A549 (cell line): ENCODE results near the gene CALHM6. TPM values are rescaled to one million over a fixed set of nuclear protein-coding genes. Genes with fewer than 3 reads are reported as not detected.

Experiments used
- ATAC-seq, 2 experiments: fragments of 200-7000 bp in 1 of 2; fragments of >200 bp in 1 of 2; cut with Nextera tagmentation in 1 of 2; cut with Tn5 transposase in 1 of 2; 3 replicates each; pipeline versions ENCODE4 v1.8.0 to v1.9.1; 2018 to 2020; ENCODE audit warnings: mild to moderate bottlenecking in 1 of 2, moderate library complexity in 1 of 2
- CTCF ChIA-PET: fragments of 300-600 bp; sonication (Branson Sonifier 250); formaldehyde crosslinking; extraction: SDS; loops from one replicate; lab custom pipeline; 2021; ENCODE audit warnings: antibody characterized with exemption, inconsistent platforms; lab: Yijun Ruan, JAX
- POLR2A ChIA-PET: fragments of 350-600 bp; formaldehyde crosslinking; extraction: SDS; loops from one replicate; lab custom pipeline; 2021; ENCODE audit warnings: antibody characterized with exemption, inconsistent platforms; lab: Yijun Ruan, JAX
- DNase-seq, 2 experiments: peaks; one replicate each; pipeline versions ENCODE4 v3.0.0 to v3.0.0-alpha.2; 2011 to 2016; ENCODE audit warnings: low read depth in 1 of 2, low spot score in 1 of 2
- FAIRE-seq: peaks from 2 replicates; lab custom pipeline; 2011; peaks lifted over from hg19 to GRCh38; lab: Jason Lieb, UNC
- H3K27ac ChIP-seq, 2 experiments: fragments of >200 bp; sonication (Bioruptor Twin); formaldehyde crosslinking; 3 replicates each; pipeline ENCODE4 v1.5.1; 2016 to 2017
- H3K4me1 ChIP-seq: fragments of >200 bp; sonication (Bioruptor Twin); formaldehyde crosslinking; 3 replicates; pipeline ENCODE4 v1.6.1; 2016
- H3K4me2 ChIP-seq: fragments of >200 bp; sonication (Bioruptor Twin); formaldehyde crosslinking; 3 replicates; pipeline ENCODE4 v1.6.1; 2016
- H3K4me3 ChIP-seq: fragments of >200 bp; sonication (Bioruptor Twin); formaldehyde crosslinking; 3 replicates; pipeline ENCODE4 v1.5.1; 2016
- H3K9me3 ChIP-seq: fragments of >200 bp; sonication (Bioruptor Twin); formaldehyde crosslinking; 3 replicates; pipeline ENCODE4 v1.6.1; 2016
- ATOH8 ChIP-seq: fragments of 250-450 bp; sonication (Bioruptor Pico); IDR thresholded peaks from 2 replicates; pipeline ENCODE4 v1.5.0; 2020; ENCODE audit warnings: low read depth, mild to moderate bottlenecking, moderate library complexity
- CBX2 ChIP-seq: fragments of 200-600 bp; sonication (generic); IDR thresholded peaks from 2 replicates; pipeline ENCODE4 v1.6.1; 2016; ENCODE audit warnings: low read depth, mild to moderate bottlenecking, borderline replicate concordance
- CEBPB ChIP-seq, 2 experiments: fragments of >200 bp in 1 of 2; sonication (Bioruptor Twin) in 1 of 2; formaldehyde crosslinking in 1 of 2; IDR thresholded peaks; 2 replicates each; pipeline ENCODE4 v1.6.1; 2012 to 2016
- CHD2 ChIP-seq: fragments of 150-350 bp; IDR thresholded peaks from 2 replicates; pipeline ENCODE4 v1.6.1; 2014; ENCODE audit warnings: low read length; ENCODE audit not compliant: partially characterized antibody
- CTCF ChIP-seq: fragments of >200 bp; sonication (Bioruptor Twin); formaldehyde crosslinking; IDR thresholded peaks from 3 replicates; pipeline ENCODE4 v1.5.1; 2016
- EHF ChIP-seq: fragments of 250-450 bp; sonication (Bioruptor Pico); IDR thresholded peaks from 2 replicates; pipeline ENCODE4 v1.5.0; 2020; ENCODE audit warnings: mild to moderate bottlenecking
- EHMT2 ChIP-seq: fragments of 200-600 bp; sonication (generic); IDR thresholded peaks from 2 replicates; pipeline ENCODE4 v1.6.1; 2016; ENCODE audit warnings: antibody characterized with exemption, low read depth, mild to moderate bottlenecking, moderate library complexity
- ESRRA ChIP-seq: fragments of 150-350 bp; IDR thresholded peaks from 2 replicates; pipeline ENCODE4 v1.6.1; 2014; ENCODE audit warnings: mild to moderate bottlenecking, low read length, borderline replicate concordance
- FOSB ChIP-seq: fragments of 250-450 bp; sonication (Bioruptor Pico); IDR thresholded peaks from 2 replicates; pipeline ENCODE4 v1.5.0; 2020; ENCODE audit warnings: mild to moderate bottlenecking, moderate library complexity
- FOSL2 ChIP-seq, 2 experiments: fragments of 450-650 bp in 1 of 2; fragments of >200 bp in 1 of 2; sonication (Bioruptor Twin) in 1 of 2; formaldehyde crosslinking; IDR thresholded peaks; 2 replicates each; pipeline versions ENCODE4 v1.5.0 to v1.6.1; 2016 to 2020; ENCODE audit warnings: mild to moderate bottlenecking in 1 of 2, moderate library complexity in 1 of 2
- GATA3 ChIP-seq: IDR thresholded peaks from 2 replicates; pipeline ENCODE4 v1.6.1; 2012; ENCODE audit warnings: borderline replicate concordance
- HEYL ChIP-seq: fragments of 250-450 bp; sonication (Bioruptor Pico); IDR thresholded peaks from 2 replicates; pipeline ENCODE4 v1.8.0; 2021; ENCODE audit warnings: mild to moderate bottlenecking, moderate library complexity
- HOXA7 ChIP-seq: fragments of 250-450 bp; sonication (Bioruptor Pico); IDR thresholded peaks from 2 replicates; pipeline ENCODE4 v1.5.0; 2020; ENCODE audit warnings: mild to moderate bottlenecking, moderate library complexity
- KDM1A ChIP-seq: fragments of 200-600 bp; sonication (generic); IDR thresholded peaks from 2 replicates; pipeline ENCODE4 v1.6.1; 2016; ENCODE audit warnings: low read depth, mild to moderate bottlenecking
- KDM5A ChIP-seq: fragments of 200-600 bp; sonication (generic); IDR thresholded peaks from 2 replicates; pipeline ENCODE4 v1.6.1; 2016; ENCODE audit warnings: antibody characterized with exemption, mild to moderate bottlenecking
- MAZ ChIP-seq: fragments of 150-350 bp; IDR thresholded peaks from 2 replicates; pipeline ENCODE4 v1.6.1; 2014; ENCODE audit warnings: antibody characterized with exemption, low read depth, low read length, borderline replicate concordance
- MYC ChIP-seq: IDR thresholded peaks from 2 replicates; pipeline ENCODE4 v1.6.1; 2012; ENCODE audit warnings: mild to moderate bottlenecking, inconsistent platforms, low read length, improper control_type of control experiment, borderline replicate concordance
- NR3C1 ChIP-seq: fragments of >200 bp; sonication (Bioruptor Twin); formaldehyde crosslinking; IDR thresholded peaks from 3 replicates; pipeline ENCODE4 v1.6.1; 2017
- RNF2 ChIP-seq: fragments of 200-600 bp; sonication (generic); IDR thresholded peaks from 2 replicates; pipeline ENCODE4 v1.6.1; 2016; ENCODE audit warnings: low read depth, mild to moderate bottlenecking, antibody characterized with exemption, moderate library complexity, borderline replicate concordance
- SREBF2 ChIP-seq: fragments of 450-650 bp; IDR thresholded peaks from 2 replicates; pipeline ENCODE4 v1.6.1; 2014; ENCODE audit warnings: mild to moderate bottlenecking, moderate library complexity
- ZSCAN20 ChIP-seq: fragments of 250-450 bp; sonication (Bioruptor Pico); IDR thresholded peaks from 2 replicates; pipeline ENCODE4 v1.8.0; 2022; ENCODE audit warnings: mild to moderate bottlenecking, moderate library complexity
- WGBS: methylation state at CpG from one replicate; pipeline ENCODE4 v1.1.6; 2017; ENCODE audit errors: missing lambda C conversion rate; 5-methylcytosine and 5-hydroxymethylcytosine counted together
- polyA plus RNA-seq, 4 experiments: library from polyadenylated mRNA; depleted of rRNA in 3 of 4; stranded (reverse); fragments of >200 nt; fragmentation: RNase III in 1 of 4; extraction: RNeasy Plus Mini Kit Qiagen cat#74134 plus additional on column Dnase treatment in 1 of 4; gene quantifications; 2 replicates in 3 of 4; 3 replicates in 1 of 4; pipeline ENCODE4 v1.2.3, GENCODE V29; 2011 to 2017
- TF ChIP-seq, protein P1 (sequence below): fragments of 200-600 bp; sonication (generic); IDR thresholded peaks from 2 replicates; pipeline ENCODE4 v1.6.1; 2016; ENCODE audit warnings: antibody characterized with exemption, mild to moderate bottlenecking, moderate library complexity
- TF ChIP-seq, protein P2 (sequence below): IDR thresholded peaks from 2 replicates; pipeline ENCODE4 v1.6.1; 2012; ENCODE audit warnings: low read depth, borderline replicate concordance
- TF ChIP-seq, protein P3 (sequence below): IDR thresholded peaks from 2 replicates; pipeline ENCODE4 v1.6.1; 2012
- TF ChIP-seq, protein P4 (sequence below): IDR thresholded peaks from 2 replicates; pipeline ENCODE4 v1.6.1; 2012

CALHM6 gene
- polyA plus RNA-seq, 2 of the 4 experiments (the other 2 are of a cell fraction), result 0.31 TPM; not detected in 1

DNA sequence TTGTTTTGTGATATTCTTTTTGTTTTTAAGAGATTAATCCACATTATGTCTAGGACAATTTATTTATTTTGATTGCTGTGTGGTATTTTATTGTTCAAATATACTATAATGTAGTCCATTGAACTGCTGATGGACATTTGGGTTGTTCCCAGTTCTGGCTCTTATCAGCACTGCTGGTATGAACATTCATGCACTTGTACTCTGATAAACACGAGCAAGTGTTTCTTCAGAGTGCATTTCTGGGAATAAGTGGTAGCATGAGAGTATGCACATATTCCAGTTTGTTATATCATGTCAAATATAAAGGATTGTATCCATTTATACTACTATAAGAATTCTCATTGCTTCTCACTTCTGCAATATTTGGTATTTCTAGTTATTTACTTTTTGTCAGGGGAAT lies 7.1 kb downstream of the CALHM6 start:
- no peak for DNase-seq
- FAIRE-seq, result no peak
- TF ChIP-seq ZSCAN20 (CRISPR knock-in tag) (no peak), MYC (no peak), ATOH8 (CRISPR knock-in tag) (no peak), KDM5A (no peak), CBX2 (no peak), SREBF2 (no peak), EHF (CRISPR knock-in tag) (no peak), HEYL (CRISPR knock-in tag) (no peak)
- no peak for ATAC-seq
- ChIA-PET CTCF (no interaction called here), POLR2A (no interaction called here)
- Histone ChIP-seq H3K9me3 (no peaks in the 10 kb centered on the region), H3K27ac (no peak overlapping the region), H3K4me2 (no peak overlapping the region), H3K4me1 (no peaks in the 10 kb centered on the region), H3K4me3 (no peak overlapping the region)
- 17% methylated on average over 1 of the region's 1 CpG for WGBS

DNA sequence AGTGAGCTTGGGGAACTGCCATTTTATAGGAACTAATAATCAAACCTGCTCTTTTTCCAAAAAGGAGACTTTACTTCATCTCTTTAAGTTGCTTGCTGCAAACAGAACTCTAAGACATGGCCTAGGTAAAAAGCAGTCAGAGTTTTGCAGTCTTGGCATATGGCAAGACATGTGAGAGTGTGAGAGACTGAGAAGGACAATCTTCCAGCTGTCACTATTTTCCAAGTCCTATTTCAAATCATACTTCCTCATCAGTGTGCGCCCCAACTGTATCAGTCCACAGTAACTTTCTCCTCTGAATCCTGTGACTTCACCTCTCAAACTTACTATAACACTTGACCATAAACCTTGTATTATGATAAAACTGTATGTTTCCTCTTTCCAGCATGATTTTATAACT lies 10.4 kb downstream of the CALHM6 start:
- FAIRE-seq, result no peak
- Histone ChIP-seq H3K9me3 (no peaks in the 10 kb centered on the region), H3K4me3 (no peak overlapping the region), H3K4me1 (no peaks in the 10 kb centered on the region)
- CTCF ChIA-PET, result no interaction called here
- ATAC-seq, result no peak
- DNase-seq, result no peak
- WGBS, result 95% methylated on average over 1 of the region's 1 CpG
- POLR2A ChIA-PET, result no interaction called here
- TF ChIP-seq, protein P1, sequence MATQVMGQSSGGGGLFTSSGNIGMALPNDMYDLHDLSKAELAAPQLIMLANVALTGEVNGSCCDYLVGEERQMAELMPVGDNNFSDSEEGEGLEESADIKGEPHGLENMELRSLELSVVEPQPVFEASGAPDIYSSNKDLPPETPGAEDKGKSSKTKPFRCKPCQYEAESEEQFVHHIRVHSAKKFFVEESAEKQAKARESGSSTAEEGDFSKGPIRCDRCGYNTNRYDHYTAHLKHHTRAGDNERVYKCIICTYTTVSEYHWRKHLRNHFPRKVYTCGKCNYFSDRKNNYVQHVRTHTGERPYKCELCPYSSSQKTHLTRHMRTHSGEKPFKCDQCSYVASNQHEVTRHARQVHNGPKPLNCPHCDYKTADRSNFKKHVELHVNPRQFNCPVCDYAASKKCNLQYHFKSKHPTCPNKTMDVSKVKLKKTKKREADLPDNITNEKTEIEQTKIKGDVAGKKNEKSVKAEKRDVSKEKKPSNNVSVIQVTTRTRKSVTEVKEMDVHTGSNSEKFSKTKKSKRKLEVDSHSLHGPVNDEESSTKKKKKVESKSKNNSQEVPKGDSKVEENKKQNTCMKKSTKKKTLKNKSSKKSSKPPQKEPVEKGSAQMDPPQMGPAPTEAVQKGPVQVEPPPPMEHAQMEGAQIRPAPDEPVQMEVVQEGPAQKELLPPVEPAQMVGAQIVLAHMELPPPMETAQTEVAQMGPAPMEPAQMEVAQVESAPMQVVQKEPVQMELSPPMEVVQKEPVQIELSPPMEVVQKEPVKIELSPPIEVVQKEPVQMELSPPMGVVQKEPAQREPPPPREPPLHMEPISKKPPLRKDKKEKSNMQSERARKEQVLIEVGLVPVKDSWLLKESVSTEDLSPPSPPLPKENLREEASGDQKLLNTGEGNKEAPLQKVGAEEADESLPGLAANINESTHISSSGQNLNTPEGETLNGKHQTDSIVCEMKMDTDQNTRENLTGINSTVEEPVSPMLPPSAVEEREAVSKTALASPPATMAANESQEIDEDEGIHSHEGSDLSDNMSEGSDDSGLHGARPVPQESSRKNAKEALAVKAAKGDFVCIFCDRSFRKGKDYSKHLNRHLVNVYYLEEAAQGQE, result no peak
- TF ChIP-seq ATOH8 (CRISPR knock-in tag) (no peak), CEBPB (IDR thresholded peaks at IDR 0.05) (no peak), ESRRA (no peak), MYC (no peak), KDM1A (no peak), HOXA7 (no peak)
- TF ChIP-seq, protein P2, sequence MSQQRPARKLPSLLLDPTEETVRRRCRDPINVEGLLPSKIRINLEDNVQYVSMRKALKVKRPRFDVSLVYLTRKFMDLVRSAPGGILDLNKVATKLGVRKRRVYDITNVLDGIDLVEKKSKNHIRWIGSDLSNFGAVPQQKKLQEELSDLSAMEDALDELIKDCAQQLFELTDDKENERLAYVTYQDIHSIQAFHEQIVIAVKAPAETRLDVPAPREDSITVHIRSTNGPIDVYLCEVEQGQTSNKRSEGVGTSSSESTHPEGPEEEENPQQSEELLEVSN, result no peak
- TF ChIP-seq, all 56 proteins: peak for 0
- no peak overlapping the region for H3K27ac ChIP-seq
- H3K4me2 ChIP-seq, result no peak overlapping the region

- Histone ChIP-seq H3K27ac (no peak overlapping the region), H3K4me1 (no peaks in the 10 kb centered on the region), H3K4me2 (no peak overlapping the region), H3K9me3 (no peaks in the 10 kb centered on the region), H3K4me3 (no peak overlapping the region)
- WGBS, result 51% methylated on average over 2 of the region's 3 CpGs
- CTCF ChIA-PET, result no interaction called here
- POLR2A ChIA-PET, result no interaction called here
- DNase-seq (no peak), FAIRE-seq (no peak), ATAC-seq (no peak)
- TF ChIP-seq CBX2 (no peak), ZSCAN20 (CRISPR knock-in tag) (no peak), FOSL2 (IDR thresholded peaks at IDR 0.05) (no peak), FOSL2 (CRISPR knock-in tag; IDR thresholded peaks at IDR 0.05) (no peak), GATA3 (no peak), EHMT2 (no peak), EHF (CRISPR knock-in tag) (no peak), RNF2 (no peak), CTCF (no peak), CHD2 (no peak), FOSB (CRISPR knock-in tag) (no peak), MAZ (no peak), NR3C1 (no peak)
- TF ChIP-seq, protein P3, sequence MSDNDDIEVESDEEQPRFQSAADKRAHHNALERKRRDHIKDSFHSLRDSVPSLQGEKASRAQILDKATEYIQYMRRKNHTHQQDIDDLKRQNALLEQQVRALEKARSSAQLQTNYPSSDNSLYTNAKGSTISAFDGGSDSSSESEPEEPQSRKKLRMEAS, result no peak
- TF ChIP-seq, protein P4, sequence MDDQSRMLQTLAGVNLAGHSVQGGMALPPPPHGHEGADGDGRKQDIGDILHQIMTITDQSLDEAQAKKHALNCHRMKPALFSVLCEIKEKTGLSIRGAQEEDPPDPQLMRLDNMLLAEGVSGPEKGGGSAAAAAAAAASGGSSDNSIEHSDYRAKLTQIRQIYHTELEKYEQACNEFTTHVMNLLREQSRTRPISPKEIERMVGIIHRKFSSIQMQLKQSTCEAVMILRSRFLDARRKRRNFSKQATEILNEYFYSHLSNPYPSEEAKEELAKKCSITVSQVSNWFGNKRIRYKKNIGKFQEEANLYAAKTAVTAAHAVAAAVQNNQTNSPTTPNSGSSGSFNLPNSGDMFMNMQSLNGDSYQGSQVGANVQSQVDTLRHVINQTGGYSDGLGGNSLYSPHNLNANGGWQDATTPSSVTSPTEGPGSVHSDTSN, result no peak
Measured at GRCh38 chr6:116472706-116473105, 11.5 kb downstream of the CALHM6 start.
